Astrocyte (in vitro differentiated cells and primary cell): Measurements from ENCODE around the gene PHAF1.

Experiments used
- EZH2 ChIP-seq: IDR thresholded peaks from 2 replicates; pipeline ENCODE4 v1.6.1; 2012; ENCODE audit warnings: mild to moderate bottlenecking, low read length, inconsistent platforms; ENCODE audit not compliant: insufficient read depth
- TF ChIP-seq, protein P1 (sequence below): IDR thresholded peaks from 2 replicates; pipeline ENCODE4 v1.5.1; 2011; ENCODE audit warnings: low read depth, mild to moderate bottlenecking, inconsistent platforms, low read length, moderate library complexity; ENCODE audit not compliant: insufficient read depth

DNA sequence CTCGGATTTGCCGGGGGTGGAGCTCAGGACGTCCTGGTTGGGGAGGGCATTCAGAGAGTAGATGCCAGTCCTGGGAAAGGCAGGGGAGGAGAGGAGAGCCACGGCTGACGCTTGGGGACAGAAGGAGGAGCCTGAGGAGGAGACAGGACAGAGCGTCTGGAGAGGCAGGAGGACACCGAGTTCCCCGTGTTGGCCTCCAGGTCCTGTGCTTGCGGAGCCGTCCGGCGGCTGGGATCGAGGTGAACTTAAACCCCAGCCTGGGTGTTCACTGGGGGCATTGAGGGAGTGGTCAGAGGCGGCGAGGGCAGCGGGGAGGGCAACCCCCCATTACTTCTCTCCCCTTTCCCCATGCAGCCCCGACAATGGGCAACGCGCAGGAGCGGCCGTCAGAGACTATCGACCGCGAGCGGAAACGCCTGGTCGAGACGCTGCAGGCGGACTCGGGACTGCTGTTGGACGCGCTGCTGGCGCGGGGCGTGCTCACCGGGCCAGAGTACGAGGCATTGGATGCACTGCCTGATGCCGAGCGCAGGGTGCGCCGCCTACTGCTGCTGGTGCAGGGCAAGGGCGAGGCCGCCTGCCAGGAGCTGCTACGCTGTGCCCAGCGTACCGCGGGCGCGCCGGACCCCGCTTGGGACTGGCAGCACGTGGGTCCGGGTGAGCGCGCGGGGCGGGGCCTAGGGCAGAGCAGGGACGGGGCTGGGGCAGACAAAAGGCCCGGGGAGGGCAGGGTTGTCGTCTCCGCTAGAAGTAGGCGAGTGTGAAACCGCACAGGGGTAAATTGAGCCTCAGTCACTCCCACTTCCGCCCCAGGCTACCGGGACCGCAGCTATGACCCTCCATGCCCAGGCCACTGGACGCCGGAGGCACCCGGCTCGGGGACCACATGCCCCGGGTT is 64.3 kb downstream of the PHAF1 start:
- no peak for TF ChIP-seq EZH2
- TF ChIP-seq, protein P1, sequence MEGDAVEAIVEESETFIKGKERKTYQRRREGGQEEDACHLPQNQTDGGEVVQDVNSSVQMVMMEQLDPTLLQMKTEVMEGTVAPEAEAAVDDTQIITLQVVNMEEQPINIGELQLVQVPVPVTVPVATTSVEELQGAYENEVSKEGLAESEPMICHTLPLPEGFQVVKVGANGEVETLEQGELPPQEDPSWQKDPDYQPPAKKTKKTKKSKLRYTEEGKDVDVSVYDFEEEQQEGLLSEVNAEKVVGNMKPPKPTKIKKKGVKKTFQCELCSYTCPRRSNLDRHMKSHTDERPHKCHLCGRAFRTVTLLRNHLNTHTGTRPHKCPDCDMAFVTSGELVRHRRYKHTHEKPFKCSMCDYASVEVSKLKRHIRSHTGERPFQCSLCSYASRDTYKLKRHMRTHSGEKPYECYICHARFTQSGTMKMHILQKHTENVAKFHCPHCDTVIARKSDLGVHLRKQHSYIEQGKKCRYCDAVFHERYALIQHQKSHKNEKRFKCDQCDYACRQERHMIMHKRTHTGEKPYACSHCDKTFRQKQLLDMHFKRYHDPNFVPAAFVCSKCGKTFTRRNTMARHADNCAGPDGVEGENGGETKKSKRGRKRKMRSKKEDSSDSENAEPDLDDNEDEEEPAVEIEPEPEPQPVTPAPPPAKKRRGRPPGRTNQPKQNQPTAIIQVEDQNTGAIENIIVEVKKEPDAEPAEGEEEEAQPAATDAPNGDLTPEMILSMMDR, result no peak
